HG03439 (cell line): Measurements from ENCODE around the gene CNKSR1.
A peak's percentile ranks its signal among the peaks of the same experiment; 100 is the strongest.

Experiments used
- ATAC-seq: cut with Tn5 transposase; IDR thresholded peaks from one replicate; pipeline ENCODE4 v1.9.1; 2021; ENCODE audit warnings: mild to moderate bottlenecking, moderate library complexity; ENCODE audit not compliant: unreplicated experiment

Gene CNKSR1

GRCh38 chr1:26159743-26160039 lies 17.6 kb upstream of the CNKSR1 start:
- ATAC-seq = no peak

- ATAC-seq = no peak
These were observed 16.5 kb upstream of the CNKSR1 start for GRCh38 chr1:26160527-26161414.

- ATAC-seq = no peak
These were observed 15.7 kb upstream of the CNKSR1 start for GRCh38 chr1:26161415-26162219.

- no peak for ATAC-seq
These were observed 15.0 kb upstream of the CNKSR1 start for GRCh38 chr1:26162220-26162709.

- ATAC-seq = no peak
These were observed 13.6 kb upstream of the CNKSR1 start for GRCh38 chr1:26163684-26164035.

DNA sequence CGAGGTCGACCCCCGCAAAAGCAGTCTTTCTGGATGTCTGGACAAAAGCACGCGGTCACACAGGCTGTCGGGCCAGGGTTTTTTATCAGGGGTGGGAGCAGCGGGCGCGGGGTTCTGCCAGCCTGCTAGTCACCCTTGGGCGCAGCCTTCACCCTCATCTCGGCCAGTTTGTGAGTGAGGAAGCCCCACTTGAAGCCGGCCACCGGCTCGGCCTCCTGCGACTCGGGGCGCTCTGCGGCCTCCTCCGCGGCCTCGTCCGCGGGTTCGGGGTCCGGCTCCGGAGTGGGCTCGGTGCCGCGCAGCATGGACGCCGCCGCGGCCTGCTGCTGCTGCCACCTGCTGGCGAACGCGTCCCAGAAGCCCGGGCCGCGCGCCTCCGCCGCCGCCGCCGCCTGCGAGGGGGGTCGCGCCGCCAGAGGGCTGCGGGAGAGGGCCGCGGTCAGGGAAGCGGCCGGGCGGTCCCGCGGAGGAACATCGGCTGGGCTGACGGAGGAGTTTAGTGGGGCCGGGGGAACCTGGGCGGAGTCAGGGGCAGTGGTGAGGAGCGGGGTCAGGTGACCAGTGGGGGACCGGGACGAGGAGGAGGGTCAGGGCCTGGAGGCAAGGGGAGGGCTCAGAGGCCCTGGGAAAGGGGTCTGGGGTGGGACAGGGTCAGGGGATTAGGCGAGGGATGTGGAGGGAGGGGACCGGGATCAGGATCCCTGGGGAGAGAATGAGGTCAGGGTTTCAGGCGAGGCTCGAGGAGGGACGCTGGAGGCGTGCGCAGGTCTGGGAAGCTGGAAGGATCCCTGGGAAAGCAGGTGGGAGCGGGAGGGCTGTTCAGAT lies 13.0 kb upstream of the CNKSR1 start:
- ATAC-seq = no peak

GRCh38 chr1:26164861-26165842 lies 12.1 kb upstream of the CNKSR1 start:
- no peak for ATAC-seq

GRCh38 chr1:26166719-26167281 lies 10.5 kb upstream of the CNKSR1 start:
- ATAC-seq = no peak

GRCh38 chr1:26168410-26169197 lies 8.7 kb upstream of the CNKSR1 start, which contains the start of gene C1orf232:
Gene C1orf232, minus strand, starts transcription at chr1:26168963. Its CDS starts 464 bp downstream, at chr1:26168499.
- no peak for ATAC-seq

DNA sequence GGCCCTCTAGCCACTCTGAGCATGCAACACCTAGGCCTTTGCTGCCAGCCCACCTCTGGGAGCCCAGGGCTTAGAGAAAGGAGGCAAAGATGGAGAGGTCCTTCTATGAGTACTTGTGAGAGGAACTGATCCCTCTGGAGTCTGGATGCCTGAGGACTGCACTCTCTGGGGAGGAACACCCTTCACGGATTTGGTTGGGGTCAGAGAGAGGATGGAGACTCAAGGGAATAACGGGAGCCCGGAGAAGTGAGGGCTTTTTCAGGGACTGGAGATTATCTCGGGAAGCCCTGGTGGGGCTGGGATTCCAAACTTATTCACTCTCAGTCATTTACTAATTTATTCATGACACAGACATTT lies 8.1 kb upstream of the CNKSR1 start:
- no peak for ATAC-seq

DNA sequence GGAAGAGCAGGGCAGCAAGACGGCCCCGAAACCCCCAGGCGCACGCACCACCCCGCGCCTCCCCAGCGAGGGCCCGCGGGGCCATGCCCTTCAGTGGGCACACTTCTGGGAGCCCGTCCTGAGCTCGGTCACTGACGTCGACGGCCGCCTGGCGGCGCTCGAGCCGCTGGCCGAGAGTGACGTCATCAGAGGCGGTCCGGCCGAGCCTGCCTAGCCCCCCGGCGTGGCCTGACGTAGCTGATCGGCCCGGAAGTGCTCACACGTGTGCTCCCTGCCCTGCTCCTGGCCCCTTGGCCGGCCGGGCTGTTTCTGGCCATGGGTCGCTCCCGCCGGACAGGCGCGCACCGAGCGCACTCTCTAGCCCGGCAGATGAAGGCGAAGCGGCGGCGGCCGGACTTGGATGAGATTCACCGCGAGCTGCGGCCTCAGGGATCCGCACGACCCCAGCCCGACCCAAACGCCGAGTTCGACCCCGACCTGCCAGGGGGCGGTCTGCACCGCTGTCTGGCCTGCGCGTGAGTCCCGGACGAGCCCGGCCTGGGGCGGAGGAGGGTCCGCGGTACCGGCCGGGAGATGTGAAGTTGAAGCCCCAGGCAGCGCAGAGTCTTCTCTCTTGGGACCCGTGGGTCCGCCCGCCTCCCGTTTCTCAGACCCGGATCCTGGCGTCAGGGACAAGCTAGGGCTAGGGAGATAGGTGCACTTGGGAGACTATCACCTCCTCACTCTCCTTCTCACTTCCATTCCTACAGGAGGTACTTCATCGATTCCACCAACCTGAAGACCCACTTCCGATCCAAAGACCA lies 7.4 kb upstream of the CNKSR1 start, which contains the start of gene ZNF593:
Gene ZNF593 (plus strand): TSS at position 240 of the 803 bp plus-strand sequence. CDS start 76 bp downstream, at position 316.
- ATAC-seq = peak; percentile 84

GRCh38 chr1:26170472-26170821 lies 6.8 kb upstream of the CNKSR1 start:
- ATAC-seq = no peak

GRCh38 chr1:26171084-26172072 lies 5.9 kb upstream of the CNKSR1 start, which contains the start of gene ZNF593OS:
Gene ZNF593OS, minus strand, starts transcription at chr1:26171832. Its CDS starts 171 bp downstream, at chr1:26171661.
- ATAC-seq = no peak

GRCh38 chr1:26175346-26175745 lies 1.9 kb upstream of the CNKSR1 start:
- ATAC-seq = no peak

- ATAC-seq = no peak
These were observed 2.8 kb downstream of the CNKSR1 start for GRCh38 chr1:26180010-26180506.

- ATAC-seq = no peak
These were observed 4.5 kb downstream of the CNKSR1 start for GRCh38 chr1:26181586-26182382.
